Keratinocyte (primary cell): ENCODE results near the gene BLCAP. TPM values are rescaled to one million over a fixed set of nuclear protein-coding genes. Genes with fewer than 3 reads are reported as not detected.

Source experiments
- DNase-seq: peaks from one replicate; pipeline ENCODE4 v3.0.0-alpha.2; 2011; ENCODE audit warnings: low read depth, missing footprints, low spot score
- FAIRE-seq: peaks from 2 replicates; lab custom pipeline; 2011; peaks lifted over from hg19 to GRCh38; lab: Jason Lieb, UNC
- H2AFZ ChIP-seq: 2 replicates; pipeline ENCODE4 v1.6.0; 2012; ENCODE audit warnings: low read length, control low read depth, inconsistent platforms; ENCODE audit not compliant: control insufficient read depth
- H3K27ac ChIP-seq: 2 replicates; pipeline ENCODE4 v1.5.1; 2011; ENCODE audit warnings: low read length; ENCODE audit not compliant: control insufficient read depth, insufficient read depth
- H3K27me3 ChIP-seq: 3 replicates; pipeline ENCODE4 v1.6.0; 2011; ENCODE audit warnings: low read length; ENCODE audit not compliant: control insufficient read depth, insufficient read depth; ENCODE audit errors: extremely low read depth
- H3K36me3 ChIP-seq, 2 experiments: 2 replicates in 1 of 2; 3 replicates in 1 of 2; pipeline ENCODE4 v1.5.1; 2011; ENCODE audit warnings: low read length in 2 of 2, mild to moderate bottlenecking in 1 of 2; ENCODE audit not compliant: control insufficient read depth in 2 of 2, insufficient read depth in 2 of 2; ENCODE audit errors: extremely low read depth in 1 of 2
- H3K4me1 ChIP-seq: 3 replicates; pipeline ENCODE4 v1.5.1; 2011; ENCODE audit warnings: low read length; ENCODE audit not compliant: control insufficient read depth, insufficient read depth; ENCODE audit errors: extremely low read depth
- H3K4me2 ChIP-seq: 3 replicates; pipeline ENCODE4 v1.6.0; 2011; ENCODE audit warnings: low read depth, low read length; ENCODE audit not compliant: control insufficient read depth, insufficient read depth; ENCODE audit errors: extremely low read depth
- H3K4me3 ChIP-seq, 3 experiments: fragments of 200-600 bp in 1 of 3; sonication (generic) in 1 of 3; 2 replicates in 2 of 3; 3 replicates in 1 of 3; pipeline ENCODE4 v1.5.1; 2011 to 2016; ENCODE audit warnings: low read length in 3 of 3, mild to moderate bottlenecking in 3 of 3, control low read depth in 2 of 3, inconsistent platforms in 1 of 3, low read depth in 1 of 3, mixed read lengths in 1 of 3, mixed run types in 1 of 3, moderate library complexity in 1 of 3; ENCODE audit not compliant: control insufficient read depth in 2 of 3, insufficient read depth in 2 of 3; ENCODE audit errors: extremely low read depth in 1 of 3
- H3K79me2 ChIP-seq: 2 replicates; pipeline ENCODE4 v1.6.0; 2012; ENCODE audit warnings: low read length; ENCODE audit not compliant: control insufficient read depth, insufficient read depth
- H3K9ac ChIP-seq: 3 replicates; pipeline ENCODE4 v1.6.0; 2011; ENCODE audit warnings: low read length; ENCODE audit not compliant: control insufficient read depth, insufficient read depth; ENCODE audit errors: extremely low read depth
- H3K9me1 ChIP-seq: 3 replicates; pipeline ENCODE4 v1.6.0; 2011; ENCODE audit warnings: low read length; ENCODE audit not compliant: control insufficient read depth, insufficient read depth; ENCODE audit errors: extremely low read depth
- H3K9me3 ChIP-seq: 2 replicates; pipeline ENCODE4 v1.5.1; 2012; ENCODE audit warnings: low read depth, low read length; ENCODE audit not compliant: control insufficient read depth
- H4K20me1 ChIP-seq: 3 replicates; pipeline ENCODE4 v1.6.0; 2011; ENCODE audit warnings: low read length; ENCODE audit not compliant: control insufficient read depth, insufficient read depth; ENCODE audit errors: extremely low read depth
- CTCF ChIP-seq, 3 experiments: IDR thresholded peaks in 1 of 3; conservative IDR thresholded peaks in 1 of 3; optimal IDR thresholded peaks in 1 of 3; 2 replicates in 2 of 3; 3 replicates in 1 of 3; pipeline versions ENCODE3 to v1.5.1; 2011; ENCODE audit warnings: low read length in 3 of 3, mild to moderate bottlenecking in 3 of 3, moderate library complexity in 2 of 3, control low read depth in 1 of 3, inconsistent platforms in 1 of 3; ENCODE audit not compliant: insufficient read depth in 2 of 3; ENCODE audit errors: extremely low read depth in 1 of 3
- EZH2 ChIP-seq: IDR thresholded peaks from one replicate; pipeline ENCODE4 v1.6.1; 2012; ENCODE audit warnings: inconsistent platforms, mild to moderate bottlenecking, low read length, moderate library complexity
- dilution Hi-C: fragments of 300-500 bp; cut with MboI; formaldehyde crosslinking; loops from one replicate; pipeline ENCODE4 v1.7.0; 2020; ENCODE audit warnings: low sequenced_read_pairs; ENCODE audit not compliant: extremely low pct_ligation_motif_present
- polyA plus RNA-seq, 5 experiments: library from polyadenylated mRNA; depleted of rRNA in 3 of 5; stranded (reverse) in 3 of 5; stranded (forward) in 1 of 5; unstranded in 1 of 5; fragments of >200 nt; gene quantifications; 1 replicate in 1 of 5; 2 replicates in 3 of 5; 3 replicates in 1 of 5; pipeline versions ENCODE4 v1.2.1 to v1.2.3, GENCODE V29; 2011 to 2012; ENCODE audit warnings: missing spikeins in 2 of 5, low read depth in 1 of 5, low replicate concordance in 1 of 5

Gene BLCAP
- polyA plus RNA-seq, 1 donor (not counting 4 experiments of a cell fraction or from before 2014, with no cell fraction given): 209 TPM

- peaks cover 17% of the 10 kb centered on the region for H3K9me1 ChIP-seq
- H2AFZ ChIP-seq: no peak overlapping the region
- peaks cover 41% of the 10 kb centered on the region for H3K4me1 ChIP-seq
- H3K79me2 ChIP-seq: peaks cover 93% of the 10 kb centered on the region
- DNase-seq (peak; percentile 71), FAIRE-seq (peak; percentile 49)
- no peak overlapping the region for H3K27ac ChIP-seq
- H3K9me3 ChIP-seq: no peaks in the 10 kb centered on the region
- H4K20me1 ChIP-seq: peaks cover 70% of the 10 kb centered on the region
- no peaks in the 10 kb centered on the region for H3K27me3 ChIP-seq
- H3K36me3 ChIP-seq: peaks cover 14 to 33% of the 10 kb centered on the region in 2 experiments
- peak overlapping the region in 2 of 3 experiments; percentile 29 to 33 for H3K4me3 ChIP-seq
- dilution Hi-C loops: no loop called here
- H3K9ac ChIP-seq: peak overlapping the region; percentile 9
- peak overlapping the region; percentile 77 for H3K4me2 ChIP-seq
- TF ChIP-seq EZH2: no peak
- TF ChIP-seq CTCF (optimal IDR thresholded peaks at IDR 0.05 in 1 of 3, IDR thresholded peaks at IDR 0.05 in 1 of 3, conservative IDR thresholded peaks at IDR 0.05 in 1 of 3; ENCODE audit: extremely low read depth in 1 of 3, insufficient read depth in 2 of 3, low read length in 3 of 3): no peak
Measured at GRCh38 chr20:37522260-37523011, 5.2 kb downstream of the BLCAP start.

GRCh38 chr20:37521061-37521771 lies 6.5 kb downstream of the BLCAP start, which contains the start of gene NNAT:
TSS of gene NNAT (plus strand) at chr20:37521250. CDS start at chr20:37521332, 82 bp downstream.
- H3K9me3 ChIP-seq: no peaks in the 10 kb centered on the region
- no peak within 1 kb of the TSS for H2AFZ ChIP-seq
- dilution Hi-C loops: no loop called here
- peaks cover 41% of the 10 kb centered on the region for H3K4me1 ChIP-seq
- H3K27ac ChIP-seq: no peak within 1 kb of the TSS
- H3K36me3 ChIP-seq: peaks cover 22 to 42% of the 10 kb centered on the region in 2 experiments
- H4K20me1 ChIP-seq: peaks cover 78% of the 10 kb centered on the region
- DNase-seq: no peak
- no peak for FAIRE-seq
- no peak for TF ChIP-seq EZH2
- no peak for TF ChIP-seq CTCF (optimal IDR thresholded peaks at IDR 0.05 in 1 of 3, IDR thresholded peaks at IDR 0.05 in 1 of 3, conservative IDR thresholded peaks at IDR 0.05 in 1 of 3; ENCODE audit: extremely low read depth in 1 of 3, insufficient read depth in 2 of 3, low read length in 3 of 3)
- peak within 1 kb of the TSS; percentile 8 to 33 (median 17) for H3K4me3 ChIP-seq
- peaks cover 19% of the 10 kb centered on the region for H3K9me1 ChIP-seq
- H3K4me2 ChIP-seq: peak within 1 kb of the TSS; percentile 77
- peak within 1 kb of the TSS; percentile 12 for H3K9ac ChIP-seq
- H3K79me2 ChIP-seq: peaks cover 95% of the 10 kb centered on the region
- no peaks in the 10 kb centered on the region for H3K27me3 ChIP-seq
